HG03097 (cell line): ENCODE measurements around the gene FEN1.

Source experiments
- ATAC-seq: cut with Tn5 transposase; IDR thresholded peaks from one replicate; pipeline ENCODE4 v1.9.1; 2021; ENCODE audit not compliant: unreplicated experiment, low FRiP score

The FEN1 gene

DNA sequence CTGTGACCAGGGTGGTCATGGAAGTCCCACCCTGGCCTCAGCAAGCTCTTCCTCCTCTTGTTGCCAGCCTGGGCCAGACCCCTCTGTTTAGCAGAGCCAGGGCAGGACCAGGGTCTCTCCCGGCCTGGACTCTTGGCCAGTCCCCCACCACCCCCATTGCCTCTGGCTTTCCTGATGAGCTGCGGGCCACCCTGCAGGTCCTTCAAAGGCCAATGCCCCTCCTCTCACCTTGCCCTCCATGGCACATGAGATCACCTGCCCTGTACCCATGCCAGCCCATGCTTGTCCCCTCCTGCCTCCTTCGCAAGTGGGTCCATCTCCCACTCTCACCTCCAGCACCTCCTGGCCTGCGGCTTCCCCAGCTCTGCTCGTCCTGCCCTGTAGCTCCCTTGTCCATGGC, 45.8 kb downstream of the FEN1 start:
- no peak for ATAC-seq

DNA sequence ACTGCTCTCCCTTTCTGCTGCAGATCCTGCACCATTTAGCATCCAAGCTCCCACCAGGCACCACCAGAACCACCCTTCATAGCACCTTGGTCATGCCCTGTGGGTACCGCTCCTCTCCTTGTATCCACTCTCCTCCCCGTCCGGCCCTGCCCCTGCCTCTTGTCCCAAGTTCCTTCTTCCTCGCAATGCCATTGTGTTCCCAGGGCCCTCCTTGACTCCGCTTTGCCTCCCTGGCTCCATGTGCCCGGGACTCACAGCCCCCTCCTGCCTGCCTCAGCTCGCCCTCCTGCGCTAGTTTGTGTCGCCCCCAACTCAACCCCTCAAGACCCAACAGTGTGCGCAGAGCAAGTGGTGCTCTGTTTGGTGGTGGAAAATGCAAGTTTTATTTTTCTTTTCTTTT, 46.2 kb downstream of the FEN1 start:
- no peak for ATAC-seq

DNA sequence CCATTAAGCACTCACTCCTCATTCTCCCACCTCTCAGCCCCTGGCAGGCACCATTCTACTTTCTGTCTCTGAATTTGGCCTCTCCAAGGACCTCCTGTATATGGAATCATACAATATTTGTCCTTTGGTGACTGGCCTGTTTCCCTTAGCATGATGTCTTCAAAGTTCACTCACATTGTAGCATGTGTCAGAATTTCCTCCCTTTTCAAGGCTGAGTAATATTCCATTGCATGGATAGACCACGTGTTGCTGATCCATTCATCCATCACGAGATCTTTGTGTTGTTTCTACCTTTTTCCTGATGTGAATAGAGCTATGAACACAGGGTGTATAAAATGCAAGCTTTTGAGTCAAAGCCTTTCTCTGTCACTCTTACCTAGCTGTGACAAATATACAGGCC, 47.0 kb downstream of the FEN1 start:
- no peak for ATAC-seq

GRCh38 chr11:61840371-61840770, 47.7 kb downstream of the FEN1 start:
- ATAC-seq = no peak

DNA sequence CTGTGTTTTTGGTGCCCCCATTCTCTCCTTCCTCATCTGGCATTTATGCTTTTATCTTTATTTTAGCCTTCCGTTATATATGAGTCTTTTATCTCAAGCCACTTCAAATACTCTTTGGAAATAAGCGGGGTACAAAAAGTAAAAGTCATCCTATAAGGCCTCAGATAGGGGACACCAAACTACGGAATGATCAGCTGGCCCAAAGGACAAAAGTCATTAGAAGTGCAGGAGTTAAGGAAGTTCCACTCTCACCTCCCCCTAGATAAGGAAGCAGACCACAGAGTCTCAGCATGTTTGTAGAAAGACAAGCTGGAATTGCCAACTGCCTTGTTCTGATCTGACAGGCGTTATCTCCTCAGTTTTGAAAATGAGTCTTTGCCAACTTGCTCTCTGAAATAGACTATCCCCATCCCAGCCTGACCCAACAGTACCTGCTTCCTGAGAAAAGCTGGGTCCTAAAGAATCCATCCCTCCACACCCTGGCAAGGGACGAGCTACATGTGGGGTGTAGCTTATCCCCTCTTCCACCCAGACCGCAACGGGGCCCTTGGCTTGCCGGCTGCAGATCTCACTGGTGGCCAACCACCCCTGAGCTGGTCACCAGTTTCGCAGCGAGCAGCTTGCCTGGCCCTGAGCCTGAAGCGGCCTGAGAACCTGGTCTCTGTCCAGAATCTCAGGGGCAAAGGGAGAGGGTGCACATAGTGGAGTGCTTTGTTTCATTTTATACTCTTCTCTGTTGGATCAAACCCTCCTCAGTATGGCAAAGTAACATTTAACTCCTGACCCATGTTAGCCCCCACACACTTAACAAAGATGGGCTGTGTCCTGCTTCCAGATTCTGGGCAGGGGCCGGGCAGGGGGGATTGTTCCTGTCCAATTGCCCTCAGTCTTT, 49.2 kb downstream of the FEN1 start:
- no peak for ATAC-seq

GRCh38 chr11:61842528-61842820, 49.8 kb downstream of the FEN1 start:
- ATAC-seq = no peak

DNA sequence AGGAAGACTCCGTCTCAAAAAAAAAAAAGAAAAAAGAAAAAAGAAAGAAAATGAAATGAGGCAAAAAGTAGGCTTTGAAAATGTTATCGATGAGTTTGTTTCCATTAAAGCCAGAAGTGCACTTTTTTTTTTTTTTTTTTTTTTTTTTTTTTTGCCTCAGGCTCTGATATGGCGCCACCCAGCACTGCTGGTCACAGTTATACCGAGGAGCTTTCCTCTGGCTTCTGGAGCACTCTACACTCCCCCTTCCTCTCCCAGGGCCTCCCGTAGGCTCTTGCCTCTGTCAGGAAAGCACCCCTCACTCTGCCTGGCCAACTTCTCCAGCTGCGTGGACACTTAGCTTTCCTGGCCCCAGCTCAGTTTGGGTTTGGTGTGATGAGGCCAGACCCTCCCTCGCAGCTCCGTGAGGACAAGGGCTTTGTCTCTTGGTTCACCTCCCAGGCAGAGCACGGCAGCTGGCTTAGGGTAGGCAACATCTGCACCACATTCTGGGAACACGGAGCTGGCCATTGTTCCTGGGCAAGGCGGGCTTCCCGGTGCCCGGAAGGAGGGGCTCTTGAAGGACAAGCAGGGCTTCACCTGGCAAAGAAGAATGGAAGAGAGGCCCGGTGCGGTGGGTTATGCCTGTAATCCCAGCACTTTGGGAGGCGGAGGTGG, 52.3 kb downstream of the FEN1 start:
- no peak for ATAC-seq

- no peak for ATAC-seq
These were observed 53.8 kb downstream of the FEN1 start for GRCh38 chr11:61846362-61847020.
